HG03097 (cell line): Measurements from ENCODE around the gene FITM2.
"Not testable (repeated sequence)": the region's sequence is repeated elsewhere in the genome, so short reads cannot be mapped to it uniquely, and the experiment has no call there.

Experiments
- ATAC-seq: cut with Tn5 transposase; IDR thresholded peaks from one replicate; pipeline ENCODE4 v1.9.1; 2021; ENCODE audit not compliant: unreplicated experiment, low FRiP score

FITM2 gene

DNA sequence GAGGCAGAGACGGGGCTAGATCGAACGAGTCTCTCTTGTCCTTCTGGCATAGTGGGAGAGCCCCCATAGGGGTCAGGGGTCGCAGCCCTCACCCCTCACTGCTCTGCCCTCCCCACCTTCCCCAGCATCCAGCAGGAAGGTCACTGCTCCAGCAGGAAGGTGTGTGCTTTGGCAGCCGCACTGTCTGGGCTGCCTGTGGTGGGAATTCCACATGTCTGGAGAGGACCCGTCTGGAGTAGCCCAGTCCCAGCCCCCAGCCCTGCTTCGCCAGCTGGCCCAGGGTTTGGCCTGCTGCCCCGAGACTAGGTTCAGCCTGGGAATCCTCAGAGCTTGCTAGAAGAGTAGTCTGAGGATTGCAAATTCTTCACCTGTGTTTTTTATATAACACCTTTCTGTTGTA is 23.3 kb upstream of the FITM2 start:
- no peak for ATAC-seq

GRCh38 chr20:44331201-44331600 is 20.2 kb upstream of the FITM2 start:
- ATAC-seq, result no peak

- no peak for ATAC-seq
These were observed 17.4 kb upstream of the FITM2 start for GRCh38 chr20:44328428-44328827.

GRCh38 chr20:44327748-44328147 is 16.7 kb upstream of the FITM2 start:
- ATAC-seq, result not testable (repeated sequence)

DNA sequence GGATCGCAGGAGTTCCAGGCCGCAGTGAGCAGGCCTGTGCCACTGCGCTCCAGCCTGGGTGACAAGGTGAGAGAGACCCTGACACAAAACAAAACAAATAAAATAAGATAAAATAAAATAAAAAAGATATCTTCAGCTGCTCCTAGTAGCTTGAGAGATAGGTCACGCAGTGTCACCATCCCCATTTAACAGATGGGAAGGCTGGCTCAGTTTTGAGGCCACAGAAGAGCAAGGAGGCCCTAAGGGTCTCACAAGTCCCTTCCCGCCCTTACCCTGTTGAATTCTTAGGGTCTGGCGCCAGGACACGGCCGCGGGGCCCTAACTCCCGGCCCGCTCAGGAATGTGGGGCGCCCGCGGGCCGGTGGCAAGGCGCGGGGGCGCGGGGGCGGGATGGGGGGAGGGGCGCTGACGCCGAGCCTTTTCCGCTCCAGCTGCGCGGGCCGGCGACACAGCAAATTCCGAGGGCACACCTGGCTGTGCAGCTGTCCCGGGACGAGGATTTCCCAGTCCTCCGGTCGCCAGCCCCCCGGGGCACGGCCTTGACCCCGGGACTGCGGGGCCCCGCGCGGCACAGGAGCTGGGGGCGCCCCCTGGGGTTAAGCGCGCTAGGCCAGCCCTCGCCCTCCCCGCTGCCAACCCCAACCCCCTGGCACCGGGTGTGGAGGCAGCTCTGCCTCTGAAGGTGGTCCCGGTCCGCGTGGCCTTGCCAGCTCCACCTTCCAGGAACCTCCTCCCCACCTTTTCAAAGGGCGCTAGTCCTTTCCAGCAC is 15.6 kb upstream of the FITM2 start:
- no peak for ATAC-seq

GRCh38 chr20:44324343-44324742 is 13.3 kb upstream of the FITM2 start:
- no peak for ATAC-seq

GRCh38 chr20:44319839-44320422 is 8.9 kb upstream of the FITM2 start:
- ATAC-seq, result no peak

DNA sequence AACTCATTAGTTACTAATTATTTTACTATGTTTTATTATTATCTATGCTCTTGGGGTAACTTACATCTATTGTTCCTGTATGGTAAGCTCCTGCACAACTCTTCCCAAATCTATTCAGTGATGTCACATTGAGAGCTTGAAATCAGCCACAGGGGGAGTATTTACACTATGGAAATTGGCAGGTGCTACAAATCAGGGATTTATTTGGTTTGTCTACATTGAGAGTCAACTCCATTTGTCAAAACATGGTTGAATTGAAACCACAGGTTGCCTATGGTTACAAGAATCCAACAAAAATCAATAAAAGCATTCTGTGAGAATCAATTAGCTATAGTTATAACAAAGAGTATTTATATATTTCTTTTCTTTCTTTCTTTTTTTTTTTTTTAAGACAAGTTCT is 3.9 kb upstream of the FITM2 start:
- no peak for ATAC-seq

GRCh38 chr20:44309763-44310663 is 989 bp downstream of the FITM2 start:
- ATAC-seq, result no peak

GRCh38 chr20:44306927-44307326 is 4.1 kb downstream of the FITM2 start:
- no peak for ATAC-seq

- no peak for ATAC-seq
These were observed 6.6 kb downstream of the FITM2 start for GRCh38 chr20:44304383-44304782.

GRCh38 chr20:44302736-44303135 is 8.3 kb downstream of the FITM2 start:
- ATAC-seq, result no peak

DNA sequence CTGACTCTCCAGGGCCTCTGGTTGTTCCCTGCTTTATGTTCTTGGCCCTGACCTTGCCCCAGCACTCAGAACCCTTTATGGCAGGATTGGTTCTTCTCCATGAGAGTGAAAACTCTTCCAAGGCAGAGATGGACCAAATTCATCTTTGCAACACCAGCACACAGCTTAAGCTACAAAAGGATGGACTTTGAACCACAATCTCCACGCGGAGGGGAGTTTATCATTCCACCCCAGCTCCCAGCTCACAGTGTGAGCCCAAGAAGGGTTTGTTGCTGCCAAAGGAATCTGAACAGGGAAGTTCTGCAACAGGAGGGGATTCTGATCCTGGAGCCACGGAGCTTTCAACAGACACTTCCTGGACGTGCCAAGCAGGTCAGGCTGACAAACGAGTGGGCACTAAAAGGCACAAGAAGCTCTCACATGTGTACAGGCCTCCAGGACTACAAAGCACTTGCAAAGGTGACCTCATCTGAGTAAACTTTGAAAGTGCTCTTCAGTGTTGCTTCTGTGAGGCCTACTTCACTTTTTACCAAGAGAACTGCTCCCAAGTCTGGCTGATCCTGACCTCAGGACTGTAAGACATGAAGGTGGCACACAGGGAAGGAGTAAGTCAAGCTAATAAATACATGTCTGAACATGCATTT is 8.9 kb downstream of the FITM2 start:
- ATAC-seq, result no peak

DNA sequence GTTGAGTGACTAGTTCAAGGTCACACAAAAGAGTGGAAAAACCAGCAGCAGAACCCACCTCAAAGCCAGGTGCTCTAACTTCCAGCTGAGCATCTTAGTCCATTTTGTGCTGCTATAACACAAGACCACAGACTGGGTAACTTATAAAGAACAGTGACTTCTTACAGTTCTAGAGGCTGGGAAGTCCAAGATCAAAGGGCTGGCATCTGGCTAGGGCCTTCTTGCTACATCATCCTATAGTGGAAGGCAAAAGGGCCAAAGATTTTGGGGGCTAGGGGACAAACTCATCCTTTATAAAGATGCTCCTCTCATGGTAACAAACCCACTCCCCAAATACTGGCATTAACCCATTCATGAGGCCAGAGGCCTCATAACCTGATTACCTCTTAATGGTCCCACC is 9.7 kb downstream of the FITM2 start:
- ATAC-seq, result no peak

DNA sequence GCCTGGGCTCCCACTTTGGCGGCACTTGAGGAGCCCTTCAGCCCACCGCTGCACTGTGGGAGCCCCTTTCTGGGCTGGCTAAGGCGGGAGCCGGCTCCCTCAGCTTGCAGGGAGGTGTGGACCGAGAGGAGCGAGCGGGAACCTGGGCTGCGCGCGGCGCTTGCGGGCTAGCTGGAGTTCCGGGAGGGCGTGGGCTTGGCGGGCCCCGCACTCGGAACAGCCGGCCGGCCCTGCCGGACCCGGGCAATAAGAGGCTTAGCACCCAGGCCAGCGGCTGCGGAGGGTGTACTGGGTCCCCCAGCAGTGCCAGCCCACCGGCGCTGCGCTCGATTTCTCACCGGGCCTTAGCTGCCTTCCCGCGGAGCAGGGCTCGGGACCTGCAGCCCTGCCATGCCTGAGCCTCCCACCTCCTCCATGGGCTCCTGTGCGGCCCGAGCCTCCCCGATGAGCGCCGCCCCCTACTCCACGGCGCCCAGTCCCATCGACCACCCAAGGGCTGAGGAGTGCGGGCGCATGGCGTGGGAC is 11.9 kb downstream of the FITM2 start:
- ATAC-seq, result not testable (repeated sequence)

GRCh38 chr20:44297721-44298120 is 13.3 kb downstream of the FITM2 start:
- no peak for ATAC-seq

GRCh38 chr20:44296011-44296410 is 15.0 kb downstream of the FITM2 start:
- ATAC-seq, result no peak

DNA sequence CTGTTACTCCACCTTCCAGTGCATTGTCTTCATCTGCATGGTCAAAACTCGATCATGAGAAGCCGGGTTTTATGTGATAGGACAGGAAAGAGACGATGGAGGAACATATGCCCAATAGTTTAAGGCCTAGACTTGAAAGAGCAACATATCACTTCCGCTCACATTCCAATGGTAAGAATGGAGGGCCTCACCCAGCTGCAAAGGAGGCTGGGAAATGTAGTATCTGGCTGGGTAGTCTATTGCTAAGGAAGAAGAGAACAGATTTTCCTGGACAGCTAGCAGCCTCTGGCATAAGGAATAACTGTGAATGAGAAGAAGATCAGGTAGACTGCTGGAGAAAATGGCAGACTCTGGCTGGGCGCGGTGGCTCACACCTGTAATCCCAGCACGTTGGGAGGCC is 19.2 kb downstream of the FITM2 start:
- ATAC-seq, result no peak

- no peak for ATAC-seq
These were observed 22.8 kb downstream of the FITM2 start for GRCh38 chr20:44288252-44288651.

DNA sequence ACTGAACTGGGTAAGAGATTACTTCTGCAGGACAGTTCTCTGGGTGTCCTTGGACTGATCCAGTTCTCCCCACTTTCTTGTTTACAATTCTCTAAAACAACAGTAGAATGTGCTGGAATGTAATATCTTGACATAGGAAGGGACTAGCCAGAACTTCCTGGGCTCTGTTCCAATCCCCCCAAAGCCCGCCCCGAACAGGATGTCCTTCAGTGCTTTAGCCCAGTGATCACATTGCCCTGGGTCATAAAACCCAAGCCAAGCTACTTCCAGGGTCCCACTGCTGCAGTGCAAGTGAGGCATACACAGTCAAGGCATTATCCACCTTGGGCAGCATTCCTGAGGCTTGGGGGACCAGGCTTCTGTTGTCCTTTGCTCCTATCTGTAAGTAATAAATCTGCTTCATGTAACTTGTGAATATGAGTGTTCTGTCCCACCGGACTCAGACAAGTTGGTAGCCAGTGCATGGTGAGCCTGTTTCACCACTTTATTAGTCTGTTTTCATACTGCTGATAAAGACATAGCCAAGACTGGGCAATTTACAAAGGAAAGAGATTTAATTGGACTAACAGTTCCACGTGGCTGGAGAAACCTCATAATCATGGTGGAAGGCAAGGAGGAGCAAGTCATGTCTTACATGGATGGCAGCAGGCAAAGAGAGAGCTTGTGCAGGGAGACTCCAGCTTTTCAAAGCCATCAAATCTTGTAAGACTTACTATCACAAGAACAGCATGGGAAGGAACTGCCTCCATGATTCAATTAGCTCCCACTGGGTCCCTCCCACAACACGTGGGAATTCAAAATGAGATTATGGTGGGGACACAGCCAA is 23.5 kb downstream of the FITM2 start:
- no peak for ATAC-seq
